Measurements from ENCODE around the gene AFF1.

GRCh38 chr4:86940920-86941460 is 6.2 kb downstream of the AFF1 start:
- TF ChIP-seq, protein P1, sequence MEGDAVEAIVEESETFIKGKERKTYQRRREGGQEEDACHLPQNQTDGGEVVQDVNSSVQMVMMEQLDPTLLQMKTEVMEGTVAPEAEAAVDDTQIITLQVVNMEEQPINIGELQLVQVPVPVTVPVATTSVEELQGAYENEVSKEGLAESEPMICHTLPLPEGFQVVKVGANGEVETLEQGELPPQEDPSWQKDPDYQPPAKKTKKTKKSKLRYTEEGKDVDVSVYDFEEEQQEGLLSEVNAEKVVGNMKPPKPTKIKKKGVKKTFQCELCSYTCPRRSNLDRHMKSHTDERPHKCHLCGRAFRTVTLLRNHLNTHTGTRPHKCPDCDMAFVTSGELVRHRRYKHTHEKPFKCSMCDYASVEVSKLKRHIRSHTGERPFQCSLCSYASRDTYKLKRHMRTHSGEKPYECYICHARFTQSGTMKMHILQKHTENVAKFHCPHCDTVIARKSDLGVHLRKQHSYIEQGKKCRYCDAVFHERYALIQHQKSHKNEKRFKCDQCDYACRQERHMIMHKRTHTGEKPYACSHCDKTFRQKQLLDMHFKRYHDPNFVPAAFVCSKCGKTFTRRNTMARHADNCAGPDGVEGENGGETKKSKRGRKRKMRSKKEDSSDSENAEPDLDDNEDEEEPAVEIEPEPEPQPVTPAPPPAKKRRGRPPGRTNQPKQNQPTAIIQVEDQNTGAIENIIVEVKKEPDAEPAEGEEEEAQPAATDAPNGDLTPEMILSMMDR (IDR thresholded peaks at IDR 0.05; ENCODE audit: low read length) = no peak
- TF ChIP-seq EZH2phosphoT487 (IDR thresholded peaks at IDR 0.05; ENCODE audit: low read length) = no peak
